SK-N-DZ (cell line): ENCODE results near the gene FOXS1.
"Not testable (repeated sequence)": the region's sequence is repeated elsewhere in the genome, so short reads cannot be mapped to it uniquely, and the experiment has no call there.

Experiments
- DNase-seq: peaks from one replicate; pipeline ENCODE4 v3.0.0-alpha.2; 2015; ENCODE audit warnings: low spot score

The FOXS1 gene

DNA sequence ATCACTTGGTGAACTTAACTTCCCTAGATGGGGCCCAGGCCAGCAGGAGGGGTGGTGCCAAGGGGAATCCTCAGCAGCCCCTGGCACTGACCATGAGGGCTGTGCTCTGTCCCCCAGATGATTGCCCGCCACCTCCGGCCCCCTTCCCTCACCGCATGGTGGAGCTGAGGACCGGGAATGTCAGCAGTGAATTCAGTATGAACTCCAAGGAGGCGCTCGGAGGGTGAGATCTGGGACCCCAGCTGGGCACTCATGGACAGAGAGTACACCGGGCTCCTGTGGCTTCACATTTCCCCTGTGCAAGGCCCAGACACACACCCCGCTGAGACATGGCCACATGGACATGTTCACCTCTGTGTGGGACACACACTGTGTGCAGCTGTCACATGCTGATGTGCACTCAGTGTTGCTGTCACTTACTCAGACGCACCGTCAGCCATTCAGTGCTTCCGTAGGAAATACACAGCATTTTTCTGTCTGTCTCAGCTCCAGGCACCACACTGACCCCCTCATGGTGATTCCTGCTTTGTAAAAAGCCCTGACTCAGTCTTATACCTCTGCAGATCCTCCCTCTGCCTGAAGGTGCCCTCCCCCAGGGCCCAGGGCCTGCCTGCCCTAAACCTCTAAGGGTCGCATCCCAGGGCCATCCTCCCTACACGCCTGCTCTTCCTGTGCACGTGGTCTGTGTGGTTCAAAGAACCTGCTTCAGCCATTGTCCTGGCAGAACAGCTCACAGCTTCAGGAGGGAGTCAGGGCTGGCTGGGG lies 21.9 kb downstream of the FOXS1 start:
- no peak for DNase-seq

- DNase-seq, result peak; percentile 67
These were observed 22.7 kb downstream of the FOXS1 start for GRCh38 chr20:31822421-31823330.

GRCh38 chr20:31821427-31821826 lies 24.0 kb downstream of the FOXS1 start:
- DNase-seq, result no peak

- no peak for DNase-seq
These were observed 25.2 kb downstream of the FOXS1 start for GRCh38 chr20:31820228-31820627.

GRCh38 chr20:31819083-31819784 lies 26.2 kb downstream of the FOXS1 start, which contains the start of gene MYLK2:
Gene MYLK2, plus strand, starts transcription at chr20:31819356. Its CDS starts 225 bp downstream, at chr20:31819581.
- DNase-seq, result no peak

DNA sequence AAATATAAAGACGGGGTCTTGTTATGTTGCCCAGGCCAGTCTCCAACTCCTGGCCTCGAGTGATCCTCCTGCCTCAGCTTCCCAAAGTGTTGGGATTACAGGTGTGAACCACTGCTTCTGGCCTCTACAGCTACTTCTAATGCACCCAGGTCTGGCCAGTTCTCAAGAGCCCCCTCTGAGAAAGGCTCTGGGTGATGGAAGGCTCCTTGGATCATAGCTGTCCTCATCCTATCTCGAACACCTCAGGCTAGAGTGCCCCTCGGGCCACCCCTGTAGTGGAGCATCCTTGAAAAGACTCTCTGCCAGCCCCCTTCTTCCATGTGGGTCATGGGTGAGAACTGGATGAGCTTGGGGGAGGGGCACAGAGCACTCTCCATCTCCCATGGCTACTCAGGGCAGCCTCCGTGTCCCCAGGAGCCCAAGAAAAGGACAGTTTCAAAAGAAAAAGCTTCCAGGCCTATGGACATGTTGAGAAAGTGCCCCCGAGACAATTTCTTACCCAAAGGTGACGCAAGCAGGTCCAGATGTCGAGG lies 27.0 kb downstream of the FOXS1 start:
- no peak for DNase-seq

DNA sequence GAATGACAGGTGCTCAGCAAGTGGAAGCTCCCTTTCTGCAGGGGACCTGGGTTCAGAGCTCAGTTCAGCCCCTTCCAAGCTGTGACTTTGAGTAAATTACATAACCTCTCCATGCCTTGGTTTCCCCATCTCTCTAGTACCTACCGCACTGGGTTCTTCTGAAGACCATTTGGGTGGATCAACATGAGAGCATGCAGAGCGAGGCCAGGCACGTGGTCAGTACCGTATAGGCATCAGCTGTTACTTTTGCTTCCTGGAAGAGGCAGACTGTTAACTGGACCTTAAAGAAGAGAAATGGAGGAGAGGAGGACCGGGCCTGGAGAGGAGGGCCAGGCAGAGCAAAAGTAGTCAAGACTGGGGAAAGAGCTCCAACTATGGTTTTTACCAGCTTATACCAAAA lies 27.9 kb downstream of the FOXS1 start:
- DNase-seq, result no peak

GRCh38 chr20:31816221-31816620 lies 29.2 kb downstream of the FOXS1 start:
- DNase-seq, result no peak

DNA sequence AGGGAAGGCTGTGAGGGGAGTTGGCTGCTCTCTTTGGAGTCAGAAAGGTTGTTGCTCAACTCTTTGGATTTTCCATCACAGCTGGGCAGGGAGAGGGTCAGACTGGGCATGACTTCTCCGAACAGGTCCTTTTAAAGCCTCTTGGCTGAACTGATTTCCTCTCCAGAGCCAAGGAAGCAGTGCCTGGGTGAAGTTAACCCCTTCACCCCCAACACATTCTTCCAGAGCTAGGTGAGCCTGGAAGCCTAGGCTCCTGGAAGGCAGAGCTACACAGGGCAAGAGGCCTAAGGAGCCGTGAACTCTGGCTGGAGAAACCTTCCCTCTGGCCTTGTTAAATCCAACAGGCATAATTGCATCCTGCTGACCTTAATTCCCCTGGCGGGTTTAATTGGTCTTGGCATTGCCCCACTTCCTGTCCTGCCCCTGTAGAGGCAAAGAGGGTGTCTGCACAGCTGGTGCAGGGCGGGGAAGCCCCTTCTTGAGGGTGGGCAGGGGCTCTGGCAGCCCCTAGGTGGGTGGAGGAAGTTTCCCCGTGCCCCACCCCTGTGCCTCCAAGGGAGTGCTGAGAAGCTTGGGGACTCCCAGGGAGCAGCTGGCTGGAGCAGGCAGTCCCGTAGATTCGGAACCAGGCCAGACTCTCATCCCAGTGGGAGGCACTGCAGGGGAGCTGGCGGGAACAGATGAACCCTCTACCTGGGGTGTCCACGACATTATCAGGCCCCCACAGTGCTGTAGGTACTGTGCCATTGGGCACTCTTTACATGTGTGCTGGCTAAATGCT lies 29.8 kb downstream of the FOXS1 start:
- DNase-seq, result no peak

- DNase-seq, result not testable (repeated sequence)
These were observed 31.3 kb downstream of the FOXS1 start for GRCh38 chr20:31814142-31814541.

DNA sequence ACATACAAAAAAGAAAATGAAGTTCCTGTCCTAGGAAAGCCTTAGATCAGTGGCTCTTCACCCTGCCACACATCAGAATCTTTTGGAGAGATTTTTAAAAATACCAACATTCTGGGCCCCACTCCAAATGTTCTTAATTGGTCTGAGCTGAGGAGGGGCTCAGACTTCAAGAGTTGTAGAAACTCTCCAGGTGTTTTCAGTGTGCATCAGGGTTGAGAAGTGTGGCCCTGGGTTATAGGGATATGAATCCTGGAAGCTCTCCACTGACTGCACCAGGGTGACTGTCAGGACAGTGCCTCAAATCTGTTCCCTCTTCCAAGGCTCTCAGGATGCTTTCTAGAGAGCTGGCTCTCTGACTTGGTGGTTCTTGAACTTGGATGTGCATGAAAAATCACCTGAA lies 31.8 kb downstream of the FOXS1 start:
- no peak for DNase-seq

- DNase-seq, result no peak
These were observed 33.3 kb downstream of the FOXS1 start for GRCh38 chr20:31811796-31812728.

- DNase-seq, result no peak
These were observed 34.2 kb downstream of the FOXS1 start for GRCh38 chr20:31811198-31811597.

DNA sequence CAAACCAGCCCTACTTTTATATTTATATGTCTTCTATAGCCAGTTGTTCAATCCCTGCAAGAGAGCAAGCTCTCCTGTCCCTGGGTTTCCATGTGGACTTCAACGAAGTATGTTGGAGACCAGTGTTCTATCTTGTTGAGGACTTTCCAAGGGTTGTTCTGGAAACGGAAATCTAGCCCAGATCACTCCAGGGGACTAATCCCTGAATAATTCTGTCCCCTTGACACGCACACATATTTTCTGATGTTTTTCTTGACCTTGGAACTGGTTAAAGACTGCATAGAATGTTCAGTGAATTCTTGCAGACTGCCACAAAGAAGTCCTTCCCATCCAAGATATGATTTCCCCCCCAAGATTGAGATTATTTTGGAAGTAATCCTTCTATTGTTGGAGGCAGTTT lies 35.7 kb downstream of the FOXS1 start:
- no peak for DNase-seq

DNA sequence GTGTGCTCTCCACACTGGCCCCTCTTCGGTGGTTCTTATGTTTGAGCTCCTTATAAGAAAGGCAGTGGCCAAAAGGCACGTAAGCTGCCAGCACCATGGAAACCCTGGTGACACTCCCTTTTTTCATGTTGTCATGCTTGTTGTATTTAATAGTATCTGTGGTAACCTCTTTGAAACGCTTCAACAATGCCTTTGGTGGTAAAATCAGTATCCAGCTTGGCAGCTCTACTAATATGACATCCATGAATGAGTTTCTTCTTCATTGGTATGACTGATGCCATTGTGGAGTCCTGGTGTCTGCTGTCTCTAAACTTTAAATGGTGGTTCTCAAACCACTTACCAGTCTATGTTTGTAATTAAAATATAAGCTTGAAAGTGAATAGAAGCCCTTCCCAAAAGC lies 36.9 kb downstream of the FOXS1 start:
- no peak for DNase-seq

DNA sequence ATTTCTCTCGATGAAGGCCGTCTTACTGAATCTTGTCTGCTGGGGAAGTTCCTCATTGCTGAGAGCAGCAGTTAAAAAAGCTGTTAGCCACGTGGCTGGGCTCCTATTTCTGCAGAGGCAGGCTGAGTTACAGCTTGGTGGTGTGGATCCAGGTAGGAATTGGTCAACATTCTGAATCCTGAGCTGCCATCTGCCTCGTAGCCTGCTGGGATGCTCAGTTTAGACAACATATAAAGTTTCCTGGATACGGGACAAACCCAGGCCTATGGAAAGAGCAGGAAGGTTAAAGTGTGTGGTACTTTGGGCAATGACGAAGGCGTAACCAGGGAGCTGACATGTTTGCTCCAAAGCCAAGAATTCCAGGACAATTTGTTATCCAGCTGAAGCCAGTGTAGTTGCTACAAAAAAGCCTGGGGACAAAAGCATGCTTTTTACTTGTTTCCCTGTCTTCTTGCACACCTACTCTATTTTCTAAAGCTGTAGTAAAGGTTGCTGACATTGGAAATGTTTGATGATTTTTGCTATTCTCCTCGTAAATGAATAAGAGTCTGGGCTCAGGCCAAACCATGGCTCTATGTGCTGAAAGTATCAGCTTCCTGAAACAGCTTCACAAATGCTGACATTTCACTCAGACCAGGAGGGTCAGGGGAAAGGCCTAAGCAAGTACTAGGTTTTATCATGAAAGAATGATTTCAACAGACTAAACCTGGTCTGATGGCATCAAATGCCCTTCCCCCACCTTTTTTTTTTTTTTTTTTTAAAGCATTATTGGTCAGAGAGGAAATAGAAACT lies 38.6 kb downstream of the FOXS1 start:
- DNase-seq, result no peak

DNA sequence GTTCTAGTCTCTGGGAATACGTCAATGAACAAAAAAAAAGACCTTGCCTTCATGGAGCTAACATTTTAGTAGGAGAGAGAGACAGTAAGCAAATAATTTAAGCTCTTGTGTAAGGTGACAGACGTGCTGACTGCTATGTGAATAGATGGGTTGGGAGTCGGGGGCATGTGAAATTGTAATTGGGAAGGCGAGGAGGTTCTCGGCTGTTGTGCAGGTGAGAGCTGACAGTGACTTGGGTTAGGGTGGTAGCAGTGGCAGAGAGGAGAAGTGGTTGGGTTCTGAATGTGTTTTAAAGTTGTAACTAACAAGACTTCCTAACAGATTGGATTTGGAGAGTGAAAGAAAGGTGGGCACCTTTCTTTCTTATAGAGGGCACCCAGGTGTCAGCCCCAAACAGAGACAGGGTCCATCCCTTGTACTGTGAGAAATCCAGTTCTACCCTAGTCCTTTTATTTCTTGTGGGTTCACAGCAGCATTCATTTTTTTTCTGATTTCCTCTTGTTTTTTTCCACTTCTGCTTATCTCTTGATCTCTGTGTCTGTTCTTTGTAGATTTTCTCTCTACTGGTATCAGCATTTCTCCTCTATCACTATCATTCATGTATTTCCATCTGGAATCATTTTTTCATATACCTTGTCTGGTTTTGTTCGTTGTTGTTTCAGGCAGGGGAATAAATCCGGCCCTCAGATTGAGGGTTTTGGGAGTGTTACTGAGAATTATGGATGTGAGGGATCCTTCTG lies 41.7 kb downstream of the FOXS1 start:
- no peak for DNase-seq

DNA sequence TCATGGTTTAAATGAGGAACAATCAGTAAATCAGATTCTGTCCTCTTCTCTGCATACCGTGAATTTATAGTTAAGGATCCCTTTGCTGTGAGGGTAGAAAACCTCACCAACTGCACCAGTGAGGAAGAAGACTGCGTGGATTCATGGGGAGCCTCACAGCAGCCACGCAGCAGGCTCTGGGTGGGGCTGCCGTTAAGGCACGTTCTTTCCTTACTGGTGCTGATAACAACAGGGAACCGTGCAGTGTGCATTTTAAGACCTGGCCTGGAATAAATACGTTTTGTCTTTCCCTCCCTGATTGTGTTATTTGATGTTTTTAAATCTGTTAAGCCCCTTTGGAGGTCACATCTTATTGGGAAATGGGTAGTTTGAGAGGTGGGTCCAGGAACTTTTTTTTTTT lies 43.9 kb downstream of the FOXS1 start:
- DNase-seq, result no peak
